ENCODE data around the gene PPEF2.

DNA sequence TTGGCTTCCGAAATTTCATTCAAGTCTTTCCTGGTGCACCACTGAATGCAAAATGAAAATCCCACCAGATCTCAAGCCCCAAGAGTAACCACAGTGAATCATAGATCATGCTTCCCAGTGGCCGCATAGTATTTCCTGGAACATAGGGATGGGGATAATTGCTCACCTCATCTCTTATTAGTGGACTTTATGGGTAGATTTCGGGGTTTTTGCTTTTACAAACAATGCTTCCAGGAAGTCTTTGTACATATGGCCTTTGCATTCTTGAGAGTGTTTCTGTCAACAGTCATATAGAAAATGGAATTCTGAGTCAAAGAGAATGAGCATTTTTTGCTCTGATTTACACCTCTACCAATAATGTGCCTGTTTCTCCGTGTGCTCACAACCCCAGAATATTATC, 53.4 kb downstream of the PPEF2 start:
- TF ChIP-seq POLR2AphosphoS5 (IDR thresholded peaks at IDR 0.05; ENCODE audit: low read depth, low read length) (no peak), POLR2A (IDR thresholded peaks at IDR 0.05; ENCODE audit: low read depth, low read length) (no peak), TAF1 (IDR thresholded peaks at IDR 0.05; ENCODE audit: borderline replicate concordance, low read depth, low read length) (no peak)
